Fibroblast of gingiva (primary cell): ENCODE results near the gene TEAD1.

Source experiments
- DNase-seq: peaks from one replicate; pipeline ENCODE4 v3.0.0-alpha.2; 2011; ENCODE audit warnings: low read depth

The TEAD1 gene

DNA sequence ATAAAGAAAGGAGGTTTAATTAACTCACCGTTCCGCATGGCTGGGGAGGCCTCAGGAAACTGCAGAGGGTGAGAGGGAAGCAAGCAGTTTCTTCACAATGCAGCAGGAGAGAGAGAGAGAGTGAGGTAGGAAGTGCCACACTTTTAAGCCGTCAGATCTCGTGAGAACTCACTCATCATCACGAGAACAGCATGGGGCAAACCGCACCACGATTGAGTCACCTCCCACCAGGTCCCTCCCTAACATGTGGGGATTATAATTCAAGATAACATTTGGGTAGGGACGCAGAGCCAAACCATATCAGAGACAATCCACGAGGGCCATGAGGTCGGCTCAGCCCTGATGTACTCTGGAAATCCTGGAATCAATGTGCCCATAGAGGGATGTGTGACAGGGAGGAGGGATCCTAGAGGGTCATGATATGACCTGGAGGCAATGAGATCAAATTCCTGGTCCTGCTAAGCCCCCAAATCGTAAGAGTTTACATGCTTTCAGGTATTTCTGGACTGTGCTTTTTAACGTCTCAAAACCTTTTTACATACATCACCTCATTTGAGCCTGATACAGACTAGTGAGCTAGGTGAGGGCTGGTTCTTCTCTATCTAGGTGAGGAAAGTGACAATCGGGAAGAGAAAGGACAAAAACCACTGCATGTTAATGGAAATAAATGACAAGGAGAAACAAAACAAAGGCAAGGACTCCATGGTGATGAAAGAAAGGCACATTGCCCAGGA, 315.4 kb downstream of the TEAD1 start:
- peak; percentile 42 for DNase-seq

DNA sequence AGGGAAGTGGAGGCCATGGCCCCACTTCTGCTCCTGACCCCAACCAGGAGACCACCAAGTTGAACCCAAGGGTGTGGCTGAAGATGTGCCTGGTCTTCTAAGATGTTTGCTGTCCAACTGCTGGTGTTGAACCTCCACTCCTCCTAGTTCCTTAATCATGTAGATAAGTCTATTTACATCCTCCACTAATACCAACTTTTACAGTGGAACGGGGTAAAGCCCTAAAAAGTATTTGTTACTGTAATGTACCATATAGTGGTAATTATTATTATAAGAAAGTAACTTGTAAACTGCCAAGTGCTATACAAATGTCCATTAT, 315.9 kb downstream of the TEAD1 start:
- no peak for DNase-seq

DNA sequence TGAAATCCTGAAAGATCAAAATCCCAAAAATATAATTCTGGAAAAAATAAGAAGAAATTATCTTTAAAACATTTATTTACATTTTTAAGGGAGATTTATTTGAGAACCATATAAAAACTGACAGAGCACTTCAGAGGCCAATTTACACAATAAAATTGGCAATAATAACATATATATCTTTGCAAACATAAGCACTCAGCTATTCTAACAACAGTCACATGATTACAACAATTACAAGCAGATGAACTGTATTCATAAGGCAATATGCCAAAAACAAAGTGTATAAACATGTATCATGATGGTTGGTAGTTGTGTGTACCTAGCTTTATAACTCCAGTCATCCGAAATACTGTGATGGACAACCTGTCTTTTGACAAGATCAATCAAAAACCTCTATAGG, 317.2 kb downstream of the TEAD1 start:
- DNase-seq: no peak

DNA sequence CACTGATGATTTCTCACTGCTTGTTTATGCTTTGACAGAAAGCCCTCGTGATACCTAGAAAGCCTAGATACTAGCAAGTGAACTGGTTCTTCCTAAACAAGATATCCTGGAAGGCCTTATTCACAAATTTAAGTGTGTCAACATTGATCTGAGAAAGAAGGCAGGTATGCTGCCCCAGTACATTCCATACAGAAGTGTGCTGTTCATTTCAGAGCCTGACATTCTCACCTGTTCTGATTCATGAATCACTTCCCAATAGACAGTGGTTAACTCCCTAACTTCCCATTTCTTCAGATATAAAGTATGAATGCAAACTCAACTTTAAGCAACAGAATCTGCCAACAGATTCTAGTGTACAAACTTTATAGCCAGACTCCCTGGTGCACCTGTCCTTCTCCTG, 319.4 kb downstream of the TEAD1 start:
- no peak for DNase-seq
